Neural cell (in vitro differentiated cells): ENCODE results near the gene FOXN1. TPM values are rescaled to one million over a fixed set of nuclear protein-coding genes. Genes with fewer than 3 reads are reported as not detected.

Experiments
- H2AFZ ChIP-seq: fragments of 200-600, 300-800 bp; sonication (generic), shearing (Covaris generic); 2 replicates; pipeline ENCODE4 v1.6.0; 2014; ENCODE audit warnings: low read depth, mild to moderate bottlenecking, antibody characterized with exemption, low read length, moderate library complexity
- H3F3A ChIP-seq: fragments of 200-600 bp; shearing (Covaris generic); 2 replicates; pipeline ENCODE4 v1.6.1; 2016; ENCODE audit warnings: mild to moderate bottlenecking, moderate library complexity, mixed read lengths, antibody characterized with exemption, low read length; ENCODE audit not compliant: insufficient read depth, poor library complexity, severe bottlenecking
- H3K27ac ChIP-seq: fragments of 200-600, 300-800 bp; sonication (generic), shearing (Covaris generic); 2 replicates; pipeline ENCODE4 v1.5.1; 2014; ENCODE audit warnings: mild to moderate bottlenecking, low read length, moderate library complexity
- H3K27me3 ChIP-seq: fragments of 300-800, 200-600 bp; sonication (generic), shearing (Covaris generic); 2 replicates; pipeline ENCODE4 v1.6.0; 2014; ENCODE audit warnings: mild to moderate bottlenecking, low read depth, low read length, moderate library complexity; ENCODE audit not compliant: insufficient read depth
- H3K36me3 ChIP-seq: fragments of 300-800, 200-600 bp; sonication (generic), shearing (Covaris generic); 2 replicates; pipeline ENCODE4 v1.5.1; 2014; ENCODE audit warnings: mild to moderate bottlenecking, antibody characterized with exemption, low read length, moderate library complexity; ENCODE audit not compliant: insufficient read depth
- H3K4me2 ChIP-seq: fragments of 300-800, 200-600 bp; sonication (generic), shearing (Covaris generic); 2 replicates; pipeline ENCODE4 v1.6.0; 2014; ENCODE audit warnings: mild to moderate bottlenecking, low read length
- H3K4me3 ChIP-seq: fragments of 300-800, 200-600 bp; sonication (generic), shearing (Covaris generic); 2 replicates; pipeline ENCODE4 v1.5.1; 2014; ENCODE audit warnings: mild to moderate bottlenecking, low read length, moderate library complexity
- H3K79me2 ChIP-seq: fragments of 200-600 bp; shearing (Covaris generic); replicated peaks from 2 replicates; pipeline ENCODE4 v1.6.0; 2014; ENCODE audit warnings: mild to moderate bottlenecking, low read length, moderate library complexity; ENCODE audit not compliant: insufficient read depth
- H3K9ac ChIP-seq: fragments of 300-800, 200-600 bp; sonication (generic), shearing (Covaris generic); 2 replicates; pipeline ENCODE4 v1.6.1; 2016; ENCODE audit warnings: mild to moderate bottlenecking, low read length, mixed read lengths
- H3K9me2 ChIP-seq: fragments of 200-600 bp; shearing (Covaris generic); 2 replicates; pipeline ENCODE4 v1.6.1; 2016; ENCODE audit warnings: mild to moderate bottlenecking, low read length, mixed read lengths; ENCODE audit not compliant: insufficient read depth
- H3K9me3 ChIP-seq: fragments of 200-600, 300-800 bp; sonication (generic), shearing (Covaris generic); 2 replicates; pipeline ENCODE4 v1.6.1; 2016; ENCODE audit warnings: mild to moderate bottlenecking, mixed run types, low read length, moderate library complexity, mixed read lengths
- H4K20me1 ChIP-seq: fragments of 200-600 bp; shearing (Covaris generic); 2 replicates; pipeline ENCODE4 v1.6.1; 2016; ENCODE audit warnings: mild to moderate bottlenecking, mixed run types; ENCODE audit not compliant: insufficient read depth
- EP300 ChIP-seq: fragments of 450-650 bp; conservative IDR thresholded peaks from 2 replicates; pipeline ENCODE4 v1.6.1; 2014; ENCODE audit warnings: antibody characterized with exemption, mild to moderate bottlenecking, moderate library complexity; ENCODE audit not compliant: poor library complexity, severe bottlenecking
- EZH2 ChIP-seq: fragments of 200-600, 300-800 bp; shearing (Covaris generic), sonication (generic); IDR thresholded peaks from 2 replicates; pipeline ENCODE4 v1.6.1; 2014; ENCODE audit warnings: antibody characterized with exemption, low read length, borderline replicate concordance, mild to moderate bottlenecking; ENCODE audit not compliant: insufficient read depth, poor library complexity, severe bottlenecking
- MXI1 ChIP-seq: fragments of 450-650 bp; conservative IDR thresholded peaks from 2 replicates; pipeline ENCODE4 v1.6.1; 2014; ENCODE audit warnings: antibody characterized with exemption, mild to moderate bottlenecking; ENCODE audit not compliant: poor library complexity, severe bottlenecking
- POLR2AphosphoS5 ChIP-seq: IDR thresholded peaks from 2 replicates; pipeline ENCODE4 v1.6.1; 2012
- RAD21 ChIP-seq: fragments of 450-650 bp; conservative IDR thresholded peaks from 2 replicates; pipeline ENCODE4 v1.6.1; 2014; ENCODE audit warnings: antibody characterized with exemption, mild to moderate bottlenecking, moderate library complexity
- SMC3 ChIP-seq: fragments of 450-650 bp; conservative IDR thresholded peaks from 2 replicates; pipeline ENCODE4 v1.6.1; 2014; ENCODE audit warnings: antibody characterized with exemption, mild to moderate bottlenecking, moderate library complexity; ENCODE audit not compliant: poor library complexity
- TAF1 ChIP-seq: IDR thresholded peaks from 2 replicates; pipeline ENCODE4 v1.6.1; 2012; ENCODE audit warnings: low read depth
- polyA plus RNA-seq: library from polyadenylated mRNA; depleted of rRNA; stranded (reverse); fragments of >200 nt; gene quantifications from 2 replicates; pipeline ENCODE4 v1.2.3, GENCODE V29; 2014
- TF ChIP-seq, protein P1 (sequence below): IDR thresholded peaks from 2 replicates; pipeline ENCODE4 v1.6.1; 2012; ENCODE audit warnings: borderline replicate concordance
- TF ChIP-seq, protein P2 (sequence below): fragments of 450-650 bp; IDR thresholded peaks from 2 replicates; pipeline ENCODE4 v1.5.1; 2014; ENCODE audit warnings: antibody characterized with exemption, mild to moderate bottlenecking, moderate library complexity; ENCODE audit not compliant: poor library complexity, severe bottlenecking

The FOXN1 gene
- polyA plus RNA-seq, 1 donor from 2014 or later: not detected

DNA sequence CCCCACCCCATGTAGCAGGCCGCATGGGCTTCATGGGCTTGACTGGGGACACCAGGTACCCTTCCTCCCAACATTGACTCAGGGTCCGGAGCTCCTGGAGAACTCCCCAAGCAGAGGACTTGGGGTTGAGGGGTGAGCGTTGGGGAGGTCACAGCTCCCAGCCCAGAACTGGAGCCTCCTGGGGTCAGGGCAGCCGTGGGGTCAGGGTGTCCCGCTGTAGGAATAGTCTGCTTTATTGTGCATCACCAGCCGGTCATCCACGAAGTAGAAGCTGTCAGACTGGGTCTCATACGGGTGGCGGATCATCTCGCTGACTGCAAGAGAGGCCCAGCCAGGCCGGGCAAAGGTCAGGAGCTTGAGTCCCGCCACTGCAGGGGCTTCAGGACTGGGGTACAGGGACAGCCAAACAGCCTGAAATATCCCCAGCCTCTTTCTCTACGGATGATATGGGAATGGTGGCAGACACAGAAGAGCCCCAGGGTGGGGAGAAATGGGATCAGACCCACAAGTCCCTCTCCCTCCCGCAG is 41.0 kb downstream of the FOXN1 start:
- TF ChIP-seq MXI1 (no peak), POLR2AphosphoS5 (no peak), TAF1 (no peak)
- TF ChIP-seq, protein P1, sequence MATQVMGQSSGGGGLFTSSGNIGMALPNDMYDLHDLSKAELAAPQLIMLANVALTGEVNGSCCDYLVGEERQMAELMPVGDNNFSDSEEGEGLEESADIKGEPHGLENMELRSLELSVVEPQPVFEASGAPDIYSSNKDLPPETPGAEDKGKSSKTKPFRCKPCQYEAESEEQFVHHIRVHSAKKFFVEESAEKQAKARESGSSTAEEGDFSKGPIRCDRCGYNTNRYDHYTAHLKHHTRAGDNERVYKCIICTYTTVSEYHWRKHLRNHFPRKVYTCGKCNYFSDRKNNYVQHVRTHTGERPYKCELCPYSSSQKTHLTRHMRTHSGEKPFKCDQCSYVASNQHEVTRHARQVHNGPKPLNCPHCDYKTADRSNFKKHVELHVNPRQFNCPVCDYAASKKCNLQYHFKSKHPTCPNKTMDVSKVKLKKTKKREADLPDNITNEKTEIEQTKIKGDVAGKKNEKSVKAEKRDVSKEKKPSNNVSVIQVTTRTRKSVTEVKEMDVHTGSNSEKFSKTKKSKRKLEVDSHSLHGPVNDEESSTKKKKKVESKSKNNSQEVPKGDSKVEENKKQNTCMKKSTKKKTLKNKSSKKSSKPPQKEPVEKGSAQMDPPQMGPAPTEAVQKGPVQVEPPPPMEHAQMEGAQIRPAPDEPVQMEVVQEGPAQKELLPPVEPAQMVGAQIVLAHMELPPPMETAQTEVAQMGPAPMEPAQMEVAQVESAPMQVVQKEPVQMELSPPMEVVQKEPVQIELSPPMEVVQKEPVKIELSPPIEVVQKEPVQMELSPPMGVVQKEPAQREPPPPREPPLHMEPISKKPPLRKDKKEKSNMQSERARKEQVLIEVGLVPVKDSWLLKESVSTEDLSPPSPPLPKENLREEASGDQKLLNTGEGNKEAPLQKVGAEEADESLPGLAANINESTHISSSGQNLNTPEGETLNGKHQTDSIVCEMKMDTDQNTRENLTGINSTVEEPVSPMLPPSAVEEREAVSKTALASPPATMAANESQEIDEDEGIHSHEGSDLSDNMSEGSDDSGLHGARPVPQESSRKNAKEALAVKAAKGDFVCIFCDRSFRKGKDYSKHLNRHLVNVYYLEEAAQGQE: no peak

DNA sequence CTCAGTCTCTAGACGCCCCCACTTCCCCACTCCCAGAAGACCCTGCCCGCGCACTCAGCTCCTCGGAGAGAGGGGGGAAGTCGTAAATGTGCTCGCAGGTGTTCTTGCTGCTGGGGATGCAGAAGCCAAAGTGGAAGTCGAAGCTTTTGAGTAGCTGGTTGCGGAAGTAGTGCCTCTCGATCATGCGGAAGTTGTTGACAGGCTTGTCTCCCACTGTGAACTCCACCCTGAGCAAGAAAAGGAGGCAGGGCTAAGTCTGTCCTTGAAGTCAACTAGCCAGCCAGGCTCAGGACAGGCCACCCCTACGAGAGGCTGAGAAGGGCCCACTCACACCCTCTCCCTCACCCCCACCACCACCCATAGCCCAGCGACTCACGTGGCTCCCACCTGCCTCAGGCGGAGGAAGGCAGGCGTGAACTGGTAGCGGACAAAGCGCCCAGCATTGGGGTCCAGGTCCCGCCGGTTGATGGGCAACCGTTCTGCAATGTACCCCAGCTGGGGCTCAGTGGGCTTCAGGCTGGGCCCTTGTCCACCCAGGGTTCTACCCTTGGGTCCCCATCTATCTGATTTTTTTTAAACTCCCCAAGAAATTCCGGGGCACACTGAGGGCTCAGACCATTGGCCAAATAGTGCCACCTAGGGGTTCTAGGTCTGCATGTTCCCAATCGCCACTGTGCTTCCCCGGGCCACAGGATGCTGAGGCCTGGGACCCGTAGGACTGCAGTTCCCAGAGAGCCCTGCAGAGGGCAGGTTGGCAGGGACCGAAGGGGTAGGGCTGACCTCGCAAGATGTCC is 41.7 kb downstream of the FOXN1 start:
- H3K79me2 ChIP-seq: peaks cover 8% of the 10 kb centered on the region
- no peaks in the 10 kb centered on the region for H3K36me3 ChIP-seq
- H4K20me1 ChIP-seq: no peaks in the 10 kb centered on the region
- H3K27me3 ChIP-seq: no peaks in the 10 kb centered on the region
- TF ChIP-seq EZH2: no peak
- TF ChIP-seq, protein P2, sequence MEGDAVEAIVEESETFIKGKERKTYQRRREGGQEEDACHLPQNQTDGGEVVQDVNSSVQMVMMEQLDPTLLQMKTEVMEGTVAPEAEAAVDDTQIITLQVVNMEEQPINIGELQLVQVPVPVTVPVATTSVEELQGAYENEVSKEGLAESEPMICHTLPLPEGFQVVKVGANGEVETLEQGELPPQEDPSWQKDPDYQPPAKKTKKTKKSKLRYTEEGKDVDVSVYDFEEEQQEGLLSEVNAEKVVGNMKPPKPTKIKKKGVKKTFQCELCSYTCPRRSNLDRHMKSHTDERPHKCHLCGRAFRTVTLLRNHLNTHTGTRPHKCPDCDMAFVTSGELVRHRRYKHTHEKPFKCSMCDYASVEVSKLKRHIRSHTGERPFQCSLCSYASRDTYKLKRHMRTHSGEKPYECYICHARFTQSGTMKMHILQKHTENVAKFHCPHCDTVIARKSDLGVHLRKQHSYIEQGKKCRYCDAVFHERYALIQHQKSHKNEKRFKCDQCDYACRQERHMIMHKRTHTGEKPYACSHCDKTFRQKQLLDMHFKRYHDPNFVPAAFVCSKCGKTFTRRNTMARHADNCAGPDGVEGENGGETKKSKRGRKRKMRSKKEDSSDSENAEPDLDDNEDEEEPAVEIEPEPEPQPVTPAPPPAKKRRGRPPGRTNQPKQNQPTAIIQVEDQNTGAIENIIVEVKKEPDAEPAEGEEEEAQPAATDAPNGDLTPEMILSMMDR: peak; percentile 41
- H3K9ac ChIP-seq: no peak overlapping the region
- no peaks in the 10 kb centered on the region for H3K9me2 ChIP-seq
- H3F3A ChIP-seq: no peaks in the 10 kb centered on the region
- no peak overlapping the region for H2AFZ ChIP-seq
- no peaks in the 10 kb centered on the region for H3K9me3 ChIP-seq
- no peak overlapping the region for H3K4me3 ChIP-seq
- H3K27ac ChIP-seq: no peak overlapping the region
- H3K4me2 ChIP-seq: no peak overlapping the region

More for the DNA sequence above, 41.0 kb downstream of the FOXN1 start:
- no peak overlapping the region for H2AFZ ChIP-seq
- no peak overlapping the region for H3K4me3 ChIP-seq
- no peak overlapping the region for H3K4me2 ChIP-seq
- peaks cover 8% of the 10 kb centered on the region for H3K79me2 ChIP-seq
- H3K9me2 ChIP-seq: no peaks in the 10 kb centered on the region
- no peaks in the 10 kb centered on the region for H4K20me1 ChIP-seq
- H3K9me3 ChIP-seq: no peaks in the 10 kb centered on the region
- H3K27ac ChIP-seq: no peak overlapping the region
- no peak overlapping the region for H3K9ac ChIP-seq
- H3K27me3 ChIP-seq: no peaks in the 10 kb centered on the region
- no peaks in the 10 kb centered on the region for H3K36me3 ChIP-seq
- no peaks in the 10 kb centered on the region for H3F3A ChIP-seq

DNA sequence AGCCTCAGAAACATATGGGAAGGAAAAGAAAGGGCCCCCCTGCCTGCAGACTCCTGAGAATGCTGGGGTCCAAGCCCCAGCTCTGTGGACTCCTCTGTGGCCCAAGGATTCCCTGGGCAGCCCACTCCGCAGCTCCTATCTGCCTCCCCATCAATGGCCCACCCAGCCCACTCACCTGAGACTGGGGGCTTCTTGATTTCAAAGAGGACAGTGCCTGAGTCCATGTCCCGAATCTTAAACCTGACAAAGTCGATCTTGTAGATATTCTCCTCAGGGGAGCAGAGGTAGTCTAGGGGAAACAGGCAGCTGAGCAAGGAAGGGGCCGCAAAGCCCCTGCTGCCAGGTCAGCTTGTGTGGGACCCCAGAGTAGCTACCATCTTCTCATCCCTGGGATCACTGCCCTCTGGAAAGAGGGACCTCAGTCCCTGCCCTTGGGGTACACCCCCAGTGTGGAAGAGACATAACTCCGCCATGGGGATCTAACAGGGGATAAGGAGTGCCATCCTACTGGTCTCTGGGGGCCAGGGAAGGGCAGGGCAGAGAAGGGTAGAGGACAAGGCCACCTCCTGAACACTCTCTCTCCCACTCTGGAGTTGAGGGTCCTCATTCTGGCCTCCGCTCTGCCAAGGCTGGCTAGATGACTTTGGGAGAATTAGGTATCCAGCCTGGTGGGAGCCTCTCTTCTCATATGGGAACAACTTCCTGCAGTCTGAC is 42.4 kb downstream of the FOXN1 start:
- Histone ChIP-seq H3K36me3 (no peaks in the 10 kb centered on the region), H3K9ac (no peak overlapping the region), H3K79me2 (peaks cover 8% of the 10 kb centered on the region), H4K20me1 (no peaks in the 10 kb centered on the region), H3K4me2 (no peak overlapping the region), H3K9me3 (no peaks in the 10 kb centered on the region), H3F3A (no peaks in the 10 kb centered on the region), H3K9me2 (no peaks in the 10 kb centered on the region), H2AFZ (no peak overlapping the region), H3K27ac (no peak overlapping the region), H3K4me3 (no peak overlapping the region), H3K27me3 (no peaks in the 10 kb centered on the region)
- TF ChIP-seq, protein P2: no peak
- TF ChIP-seq SMC3 (no peak), EP300 (no peak), RAD21 (no peak), POLR2AphosphoS5 (no peak), MXI1 (no peak)
- TF ChIP-seq, protein P1: no peak
